HepG2 (cell line): ENCODE measurements around the gene EGFL8. TPM values are rescaled to one million over a fixed set of nuclear protein-coding genes. Genes with fewer than 3 reads are reported as not detected.

ENCODE experiments used
- ARNT2 ChIP-seq: sonication (generic); formaldehyde crosslinking; IDR thresholded peaks from 2 replicates; pipeline ENCODE4 v1.8.0; 2022; ENCODE audit warnings: mild to moderate bottlenecking, low read depth, missing genetic modification reagents, moderate library complexity
- BORCS8-MEF2B ChIP-seq: sonication (generic); formaldehyde crosslinking; IDR thresholded peaks from 2 replicates; pipeline ENCODE4 v1.8.0; 2022; ENCODE audit warnings: mild to moderate bottlenecking, missing genetic modification reagents
- CCAR2 ChIP-seq: fragments of 200-400 bp; formaldehyde crosslinking; optimal IDR thresholded peaks from 2 replicates; pipeline ENCODE3; 2018; ENCODE audit warnings: low read depth, mild to moderate bottlenecking, low read length, moderate library complexity
- EP300 ChIP-seq, 3 experiments: sonication (generic) in 1 of 3; formaldehyde crosslinking in 1 of 3; IDR thresholded peaks; 2 replicates each; pipeline versions ENCODE4 v1.5.1 to v1.6.1; 2011 to 2020; ENCODE audit warnings: low read depth in 2 of 3, low read length in 2 of 3, borderline replicate concordance in 1 of 3, improper control_type of control experiment in 1 of 3, mild to moderate bottlenecking in 1 of 3, missing genetic modification reagents in 1 of 3, moderate library complexity in 1 of 3
- GLI4 ChIP-seq: sonication (generic); formaldehyde crosslinking; IDR thresholded peaks from 2 replicates; pipeline ENCODE4 v1.5.1; 2020; ENCODE audit warnings: missing genetic modification reagents, mild to moderate bottlenecking, moderate library complexity, borderline replicate concordance
- NFAT5 ChIP-seq: sonication (generic); formaldehyde crosslinking; IDR thresholded peaks from 2 replicates; pipeline ENCODE4 v1.4.0; 2020; ENCODE audit warnings: missing genetic modification reagents
- NR3C1 ChIP-seq: sonication (generic); formaldehyde crosslinking; IDR thresholded peaks from 2 replicates; pipeline ENCODE4 v1.4.0; 2020; ENCODE audit warnings: missing genetic modification reagents
- RBFOX2 ChIP-seq: fragments of 200-400 bp; formaldehyde crosslinking; IDR thresholded peaks from 2 replicates; pipeline ENCODE4 v1.6.1; 2017; ENCODE audit warnings: low read depth, mild to moderate bottlenecking, low read length
- ZBTB40 ChIP-seq, 2 experiments: fragments of 450-650 bp in 1 of 2; sonication (generic) in 1 of 2; formaldehyde crosslinking in 1 of 2; IDR thresholded peaks; 2 replicates each; pipeline versions ENCODE4 v1.6.1 to v1.8.0; 2016 to 2022; ENCODE audit warnings: antibody characterized with exemption in 1 of 2, mild to moderate bottlenecking in 1 of 2, missing genetic modification reagents in 1 of 2
- polyA plus RNA-seq, 8 experiments: library from polyadenylated mRNA; depleted of rRNA in 3 of 8; stranded (reverse) in 7 of 8; unstranded in 1 of 8; fragments of >200 nt; fragmentation: Illumina TruSeq in 4 of 8; extraction: Trizol in 4 of 8; gene quantifications; 2 replicates each; pipeline versions ENCODE4 v1.2.1 to v1.2.3, GENCODE V29; 2011 to 2016; ENCODE audit warnings: low read depth in 4 of 8, missing spikeins in 1 of 8, mixed read lengths in 1 of 8; ENCODE audit not compliant: insufficient read depth in 1 of 8
- total RNA-seq, 5 experiments: library from RNA; depleted of rRNA; stranded (reverse); fragments of >200 nt; fragmentation: Illumina TruSeq; extraction: Trizol; gene quantifications; 2 replicates each; pipeline ENCODE4 v1.2.3, GENCODE V29; 2016; ENCODE audit warnings: low read depth in 1 of 5
- TF ChIP-seq, protein P1 (sequence below): sonication (generic); formaldehyde crosslinking; IDR thresholded peaks from 2 replicates; pipeline ENCODE4 v1.4.0; 2020; ENCODE audit warnings: missing genetic modification reagents

Gene EGFL8
- total and polyA plus RNA-seq, 2 of the 13 experiments (the other 11 are each of a cell fraction or from before 2014, with no cell fraction given): 10.0 to 11.5 TPM

DNA sequence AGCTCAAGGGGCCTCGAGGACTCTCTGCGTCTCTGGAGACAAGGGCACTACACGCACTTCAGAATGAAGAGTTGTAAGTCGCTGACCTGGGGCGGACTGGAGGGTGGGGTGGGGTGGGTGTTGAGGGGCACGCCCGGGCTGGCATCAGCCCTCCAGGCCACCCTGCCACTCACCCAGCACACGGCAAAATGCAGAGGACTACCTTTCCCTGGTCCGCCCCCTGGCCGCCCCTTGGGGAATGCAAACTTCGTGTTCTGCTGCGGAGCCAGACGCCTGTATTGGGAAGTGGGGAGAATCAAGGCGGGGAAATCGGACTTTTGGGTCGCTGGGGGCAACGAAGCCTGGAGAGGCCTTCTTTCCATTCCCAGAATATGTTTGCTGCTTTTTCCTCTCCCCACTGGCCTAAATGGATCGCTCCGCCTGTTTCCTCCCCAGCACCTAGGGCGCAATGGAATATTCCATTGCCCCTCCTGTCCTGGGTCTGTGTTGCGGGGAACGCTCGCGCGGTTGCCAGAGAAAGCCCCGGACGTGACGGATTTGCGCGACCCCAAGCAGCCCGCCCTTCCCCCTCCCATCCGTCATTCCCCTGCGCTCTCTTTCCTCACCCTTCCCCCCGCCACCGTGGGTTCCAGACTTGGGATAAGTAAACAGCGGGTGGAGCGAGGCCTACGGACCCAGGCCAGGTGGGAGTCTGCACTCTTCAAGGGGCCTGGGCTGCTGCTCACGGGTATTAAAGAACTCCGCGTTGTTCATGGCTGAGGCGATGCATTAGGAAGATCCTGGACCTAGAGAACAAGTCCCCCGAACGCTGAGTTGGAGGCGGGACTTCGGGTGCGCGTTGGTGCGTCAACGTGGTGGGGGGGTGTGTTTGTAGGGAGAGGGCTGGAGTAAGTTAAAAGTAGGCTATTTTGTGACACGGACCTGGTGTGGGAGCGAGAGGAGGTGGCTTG, 10.6 kb upstream of the EGFL8 start, which contains the start of gene PPT2 (continued):
- TF ChIP-seq ZBTB40 (IDR thresholded peaks at IDR 0.05) (no peak), ZBTB40 (CRISPR knock-in tag; IDR thresholded peaks at IDR 0.05) (no peak; the same call in 1 of the 2 replicates), GLI4 (CRISPR knock-in tag) (peak; percentile 84; the same call in 1 of the 2 replicates), ARNT2 (CRISPR knock-in tag) (peak; percentile 35), NFAT5 (peak; percentile 37; the same call in 1 of the 2 replicates), RBFOX2 (peak; percentile 63), EP300 (IDR thresholded peaks at IDR 0.05; ENCODE audit: low read depth in 2 of 2, low read length in 2 of 2) (peak; percentile 71 to 82), EP300 (CRISPR knock-in tag; IDR thresholded peaks at IDR 0.05; ENCODE audit: borderline replicate concordance) (peak; percentile 69; the same call in 1 of the 2 replicates), BORCS8-MEF2B (CRISPR knock-in tag) (peak; percentile 17; the same call in 1 of the 2 replicates), NR3C1 (no peak), CCAR2 (no peak)
- TF ChIP-seq, protein P1, sequence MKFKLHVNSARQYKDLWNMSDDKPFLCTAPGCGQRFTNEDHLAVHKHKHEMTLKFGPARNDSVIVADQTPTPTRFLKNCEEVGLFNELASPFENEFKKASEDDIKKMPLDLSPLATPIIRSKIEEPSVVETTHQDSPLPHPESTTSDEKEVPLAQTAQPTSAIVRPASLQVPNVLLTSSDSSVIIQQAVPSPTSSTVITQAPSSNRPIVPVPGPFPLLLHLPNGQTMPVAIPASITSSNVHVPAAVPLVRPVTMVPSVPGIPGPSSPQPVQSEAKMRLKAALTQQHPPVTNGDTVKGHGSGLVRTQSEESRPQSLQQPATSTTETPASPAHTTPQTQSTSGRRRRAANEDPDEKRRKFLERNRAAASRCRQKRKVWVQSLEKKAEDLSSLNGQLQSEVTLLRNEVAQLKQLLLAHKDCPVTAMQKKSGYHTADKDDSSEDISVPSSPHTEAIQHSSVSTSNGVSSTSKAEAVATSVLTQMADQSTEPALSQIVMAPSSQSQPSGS (CRISPR knock-in tag): peak; percentile 42
